AG10803 (cell line): ENCODE results near the gene ELAPOR2.
A peak's percentile ranks its signal among the peaks of the same experiment; 100 is the strongest.
"Not testable (repeated sequence)": the region's sequence is repeated elsewhere in the genome, so short reads cannot be mapped to it uniquely, and the experiment has no call there.

Experiments
- DNase-seq: peaks from one replicate; pipeline ENCODE4 v3.0.0; 2010; ENCODE audit warnings: low read depth
- H3K4me3 ChIP-seq: 2 replicates; pipeline ENCODE4 v1.5.1; 2011; ENCODE audit warnings: mild to moderate bottlenecking, low read length, control low read depth
- CTCF ChIP-seq: conservative IDR thresholded peaks from 2 replicates; pipeline ENCODE4 v1.5.1; 2011; ENCODE audit warnings: mild to moderate bottlenecking, low read length, control low read depth, inconsistent platforms

The ELAPOR2 gene

GRCh38 chr7:87059525-87060287 lies at the start of gene ELAPOR2:
ELAPOR2 (minus strand) TSS chr7:87059654; CDS start chr7:87059513, 141 bp downstream.
- peak; percentile 17 for DNase-seq
- TF ChIP-seq CTCF = no peak
- peak within 1 kb of the TSS; percentile 63 for H3K4me3 ChIP-seq

- no peak for TF ChIP-seq CTCF
- DNase-seq = no peak
- no peak overlapping the region for H3K4me3 ChIP-seq
Measured at GRCh38 chr7:87107949-87108776, 48.7 kb upstream of the ELAPOR2 start.

- no peak for DNase-seq
- H3K4me3 ChIP-seq = no peak overlapping the region
- no peak for TF ChIP-seq CTCF
Measured at GRCh38 chr7:87106974-87107612, 47.6 kb upstream of the ELAPOR2 start.

GRCh38 chr7:87105401-87105800 lies 45.9 kb upstream of the ELAPOR2 start:
- DNase-seq = no peak
- no peak overlapping the region for H3K4me3 ChIP-seq
- TF ChIP-seq CTCF = no peak

GRCh38 chr7:87100326-87100725 lies 40.9 kb upstream of the ELAPOR2 start:
- H3K4me3 ChIP-seq = no peak overlapping the region
- no peak for DNase-seq
- TF ChIP-seq CTCF = no peak

GRCh38 chr7:87097375-87097774 lies 37.9 kb upstream of the ELAPOR2 start:
- not testable (repeated sequence) for DNase-seq, H3K4me3 ChIP-seq

- no peak for DNase-seq
- no peak for TF ChIP-seq CTCF
- H3K4me3 ChIP-seq = no peak overlapping the region
Measured at GRCh38 chr7:87094322-87094721, 34.9 kb upstream of the ELAPOR2 start.
